ENCODE measurements around the gene IDUA. TPM values are rescaled to one million over a fixed set of nuclear protein-coding genes. Genes with fewer than 3 reads are reported as not detected.

The IDUA gene
- polyA plus RNA-seq, 1 experiment, result 13.2 TPM

DNA sequence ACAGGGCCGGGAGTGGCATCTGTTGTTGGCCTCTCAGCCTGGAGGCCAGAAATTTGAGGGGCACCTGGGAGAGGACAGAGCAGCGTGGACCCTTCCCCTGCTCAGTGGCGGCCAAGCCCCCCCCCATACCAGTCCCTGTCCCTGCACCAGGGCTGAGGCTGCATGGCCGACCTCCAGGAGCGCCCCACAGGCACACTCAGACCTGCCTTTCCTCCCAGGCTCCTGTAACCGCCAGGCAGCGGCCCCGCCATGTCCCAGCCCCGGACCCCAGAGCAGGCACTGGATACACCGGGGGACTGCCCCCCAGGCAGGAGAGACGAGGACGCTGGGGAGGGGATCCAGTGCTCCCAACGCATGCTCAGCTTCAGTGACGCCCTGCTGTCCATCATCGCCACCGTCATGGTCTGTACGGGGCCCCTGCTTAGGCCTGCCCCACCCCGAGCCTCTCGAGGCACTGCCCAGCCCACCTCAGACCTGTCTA is 39.3 kb upstream of the IDUA start:
- TF ChIP-seq, protein P1, sequence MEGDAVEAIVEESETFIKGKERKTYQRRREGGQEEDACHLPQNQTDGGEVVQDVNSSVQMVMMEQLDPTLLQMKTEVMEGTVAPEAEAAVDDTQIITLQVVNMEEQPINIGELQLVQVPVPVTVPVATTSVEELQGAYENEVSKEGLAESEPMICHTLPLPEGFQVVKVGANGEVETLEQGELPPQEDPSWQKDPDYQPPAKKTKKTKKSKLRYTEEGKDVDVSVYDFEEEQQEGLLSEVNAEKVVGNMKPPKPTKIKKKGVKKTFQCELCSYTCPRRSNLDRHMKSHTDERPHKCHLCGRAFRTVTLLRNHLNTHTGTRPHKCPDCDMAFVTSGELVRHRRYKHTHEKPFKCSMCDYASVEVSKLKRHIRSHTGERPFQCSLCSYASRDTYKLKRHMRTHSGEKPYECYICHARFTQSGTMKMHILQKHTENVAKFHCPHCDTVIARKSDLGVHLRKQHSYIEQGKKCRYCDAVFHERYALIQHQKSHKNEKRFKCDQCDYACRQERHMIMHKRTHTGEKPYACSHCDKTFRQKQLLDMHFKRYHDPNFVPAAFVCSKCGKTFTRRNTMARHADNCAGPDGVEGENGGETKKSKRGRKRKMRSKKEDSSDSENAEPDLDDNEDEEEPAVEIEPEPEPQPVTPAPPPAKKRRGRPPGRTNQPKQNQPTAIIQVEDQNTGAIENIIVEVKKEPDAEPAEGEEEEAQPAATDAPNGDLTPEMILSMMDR (IDR thresholded peaks at IDR 0.05; ENCODE audit: insufficient read depth, low read depth, low read length), result no peak
- Histone ChIP-seq H3K27me3 (ENCODE audit: control insufficient read depth, insufficient read depth, low read length) (no peaks in the 10 kb centered on the region), H3K4me3 (ENCODE audit: low read depth, low read length) (no peak overlapping the region), H3K36me3 (ENCODE audit: control insufficient read depth, insufficient read depth, low read length) (no peaks in the 10 kb centered on the region)
- ChIA-PET CTCF (no interaction called here), POLR2A (no interaction called here)
- no peak for DNase-seq (ENCODE audit: low read depth)

- Histone ChIP-seq H3K27me3 (ENCODE audit: control insufficient read depth, insufficient read depth, low read length) (no peaks in the 10 kb centered on the region), H3K4me3 (ENCODE audit: low read depth, low read length) (no peak overlapping the region), H3K36me3 (ENCODE audit: control insufficient read depth, insufficient read depth, low read length) (no peaks in the 10 kb centered on the region)
- POLR2A ChIA-PET, result no interaction called here
- DNase-seq (ENCODE audit: low read depth), result no peak
- CTCF ChIA-PET, result no interaction called here
- TF ChIP-seq, protein P1 (IDR thresholded peaks at IDR 0.05; ENCODE audit: insufficient read depth, low read depth, low read length), result no peak
Observed at GRCh38 chr4:948101-948935, 38.5 kb upstream of the IDUA start.

DNA sequence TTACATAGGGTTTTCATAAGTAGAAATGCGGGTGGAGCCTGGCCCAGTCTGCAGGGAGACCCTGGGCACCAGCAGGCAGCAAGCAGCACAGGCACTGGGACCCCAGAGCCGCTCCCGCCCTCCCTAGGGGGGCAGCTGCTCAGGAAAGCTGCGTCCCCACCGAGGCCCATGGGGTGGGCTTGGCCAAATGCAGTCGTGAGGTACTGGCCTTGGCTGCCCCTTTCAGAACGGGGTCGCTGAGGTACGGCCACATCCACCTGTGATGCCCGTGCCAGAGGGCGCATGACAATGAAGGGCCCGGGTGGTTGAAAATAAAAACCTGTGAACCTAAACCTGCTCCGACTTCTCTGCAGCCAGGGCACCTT is 37.9 kb upstream of the IDUA start:
- no peak for DNase-seq (ENCODE audit: low read depth)
- H3K4me3 ChIP-seq (ENCODE audit: low read depth, low read length), result no peak overlapping the region
- ChIA-PET POLR2A (no interaction called here), CTCF (no interaction called here)
- H3K36me3 ChIP-seq (ENCODE audit: control insufficient read depth, insufficient read depth, low read length), result no peaks in the 10 kb centered on the region; the same call in 1 of the 2 replicates
- H3K27me3 ChIP-seq (ENCODE audit: control insufficient read depth, insufficient read depth, low read length), result no peaks in the 10 kb centered on the region
- TF ChIP-seq, protein P1 (IDR thresholded peaks at IDR 0.05; ENCODE audit: insufficient read depth, low read depth, low read length), result no peak

GRCh38 chr4:949656-950055 is 37.2 kb upstream of the IDUA start:
- Histone ChIP-seq H3K27me3 (ENCODE audit: control insufficient read depth, insufficient read depth, low read length) (no peaks in the 10 kb centered on the region), H3K36me3 (ENCODE audit: control insufficient read depth, insufficient read depth, low read length) (no peaks in the 10 kb centered on the region; the same call in 1 of the 2 replicates), H3K4me3 (ENCODE audit: low read depth, low read length) (no peak overlapping the region)
- no peak for DNase-seq (ENCODE audit: low read depth)
- ChIA-PET POLR2A (no interaction called here), CTCF (no interaction called here)
- TF ChIP-seq, protein P1 (IDR thresholded peaks at IDR 0.05; ENCODE audit: insufficient read depth, low read depth, low read length), result no peak

- ChIA-PET POLR2A (no interaction called here), CTCF (no interaction called here)
- H3K4me3 ChIP-seq (ENCODE audit: low read depth, low read length), result no peak overlapping the region
- H3K36me3 ChIP-seq (ENCODE audit: control insufficient read depth, insufficient read depth, low read length), result peaks cover 1% of the 10 kb centered on the region; the same call in 1 of the 2 replicates
- H3K27me3 ChIP-seq (ENCODE audit: control insufficient read depth, insufficient read depth, low read length), result no peaks in the 10 kb centered on the region
- TF ChIP-seq, protein P1 (IDR thresholded peaks at IDR 0.05; ENCODE audit: insufficient read depth, low read depth, low read length), result no peak
- no peak for DNase-seq (ENCODE audit: low read depth)
Observed at GRCh38 chr4:950136-951020, 36.5 kb upstream of the IDUA start.
